ENCODE results near the gene UNC13B.
"Not testable (repeated sequence)": the region's sequence is repeated elsewhere in the genome, so short reads cannot be mapped to it uniquely, and the experiment has no call there.

The UNC13B gene

DNA sequence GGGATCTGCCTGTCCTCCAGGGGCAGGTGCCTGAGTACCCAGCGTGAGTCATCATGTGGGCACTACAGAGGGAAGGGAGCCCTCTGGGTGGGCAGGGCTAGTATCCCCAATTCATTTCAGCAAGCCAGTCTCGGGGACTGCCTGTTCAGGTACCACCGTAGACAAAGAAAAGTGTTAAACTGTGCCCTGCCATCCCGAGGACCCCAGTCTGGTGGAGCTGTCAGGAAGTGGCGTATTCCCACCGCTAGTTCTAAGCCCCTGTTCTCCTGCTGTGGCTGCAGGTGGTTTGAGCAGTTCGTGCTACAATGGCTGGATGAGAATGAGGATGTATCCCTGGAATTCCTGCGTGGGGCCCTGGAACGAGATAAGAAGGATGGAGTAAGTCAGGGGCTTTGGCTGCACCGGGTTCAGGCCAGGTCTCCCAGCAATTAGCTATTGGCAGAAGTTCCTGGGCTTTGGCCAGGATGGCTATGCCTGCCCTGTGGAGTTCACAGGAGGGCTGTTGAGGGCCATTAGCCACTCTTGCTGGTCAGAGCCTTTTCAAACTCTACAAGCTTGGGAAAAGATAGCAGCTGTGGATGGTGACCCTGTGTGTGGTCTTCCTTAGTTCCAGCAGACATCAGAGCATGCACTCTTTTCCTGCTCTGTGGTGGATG lies 234.9 kb downstream of the UNC13B start:
- DNase-seq = no peak

GRCh38 chr9:35397216-35397698 lies 235.4 kb downstream of the UNC13B start:
- no peak for DNase-seq

GRCh38 chr9:35397923-35398322 lies 236.1 kb downstream of the UNC13B start:
- DNase-seq = no peak

DNA sequence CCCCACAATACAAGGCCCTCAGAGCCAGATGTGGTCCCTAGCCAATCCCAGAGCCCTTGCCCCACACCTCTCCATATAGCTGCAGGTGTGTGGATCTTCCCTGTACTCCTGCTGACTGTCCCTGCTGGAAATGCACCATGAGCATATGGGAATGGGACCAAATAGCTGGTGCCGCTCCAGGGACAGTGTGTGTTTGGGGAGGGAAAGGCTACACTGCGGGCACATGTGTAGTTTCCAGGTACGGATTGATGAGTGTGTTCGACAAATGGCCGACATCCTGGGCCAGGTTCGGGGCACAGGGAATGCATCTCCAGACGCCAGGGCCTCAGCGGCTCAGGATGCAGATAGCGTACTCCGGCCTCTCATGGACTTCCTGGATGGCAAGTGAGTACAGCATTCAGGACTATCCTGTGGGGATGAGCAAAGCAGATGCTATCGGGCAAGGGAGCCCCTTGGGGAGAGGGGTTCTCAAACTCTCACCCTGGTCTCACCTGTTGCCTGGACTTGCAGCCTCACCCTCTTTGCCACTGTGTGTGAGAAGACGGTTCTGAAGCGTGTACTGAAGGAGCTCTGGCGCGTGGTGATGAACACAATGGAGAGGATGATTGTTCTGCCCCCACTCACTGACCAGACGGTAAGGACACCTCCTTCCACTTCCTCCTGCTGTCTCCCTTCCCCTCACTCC lies 237.0 kb downstream of the UNC13B start:
- DNase-seq = no peak

- DNase-seq = no peak
These were observed 243.1 kb downstream of the UNC13B start for GRCh38 chr9:35404865-35405264.

GRCh38 chr9:35406183-35406959 lies 244.6 kb downstream of the UNC13B start:
- peak; percentile 15 for DNase-seq

- DNase-seq = no peak
These were observed 246.0 kb downstream of the UNC13B start for GRCh38 chr9:35407846-35408245.

DNA sequence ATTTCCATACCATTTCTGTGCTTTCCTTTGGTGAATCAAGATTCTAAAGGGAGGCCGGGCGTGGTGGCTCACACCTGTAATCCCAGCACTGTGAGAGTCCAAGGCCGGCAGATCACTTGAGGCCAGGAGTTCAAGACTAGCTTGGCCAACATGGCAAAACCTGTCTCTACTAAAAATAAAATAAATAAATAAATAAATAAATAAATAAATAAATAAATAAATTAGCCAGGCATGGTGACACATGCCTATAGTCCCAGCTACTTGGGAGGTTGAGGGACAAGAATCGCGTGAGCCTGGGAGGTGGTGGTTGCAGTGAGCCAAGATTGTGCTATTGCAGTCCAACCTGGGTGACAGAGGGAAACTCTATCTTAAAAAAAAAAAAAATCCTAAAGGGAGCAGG lies 247.6 kb downstream of the UNC13B start:
- not testable (repeated sequence) for DNase-seq

- no peak for DNase-seq
These were observed 253.1 kb downstream of the UNC13B start for GRCh38 chr9:35414889-35415288.

- DNase-seq = no peak
These were observed 253.7 kb downstream of the UNC13B start for GRCh38 chr9:35415402-35416097.

GRCh38 chr9:35416098-35416427 lies 254.3 kb downstream of the UNC13B start:
- no peak for DNase-seq

DNA sequence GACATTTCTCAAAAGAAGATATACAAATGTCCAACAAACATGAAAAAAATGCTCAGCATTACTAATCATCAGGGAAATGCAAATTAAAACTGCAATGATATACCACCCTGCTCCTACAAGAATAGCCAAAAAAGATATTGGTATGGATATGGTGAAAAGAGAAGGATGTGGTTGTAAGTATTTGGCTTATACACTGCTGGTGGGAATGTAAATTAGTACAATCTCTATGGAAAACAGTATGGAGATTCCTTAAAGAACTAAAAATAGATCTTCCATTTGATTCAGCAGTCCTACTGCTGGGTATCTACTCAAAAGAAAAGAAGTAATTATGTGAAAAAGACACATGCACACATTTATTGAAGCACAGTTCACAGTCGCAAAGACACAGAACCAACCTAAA lies 260.5 kb downstream of the UNC13B start:
- no peak for DNase-seq

GRCh38 chr9:35422753-35423152 lies 260.9 kb downstream of the UNC13B start:
- DNase-seq = no peak

DNA sequence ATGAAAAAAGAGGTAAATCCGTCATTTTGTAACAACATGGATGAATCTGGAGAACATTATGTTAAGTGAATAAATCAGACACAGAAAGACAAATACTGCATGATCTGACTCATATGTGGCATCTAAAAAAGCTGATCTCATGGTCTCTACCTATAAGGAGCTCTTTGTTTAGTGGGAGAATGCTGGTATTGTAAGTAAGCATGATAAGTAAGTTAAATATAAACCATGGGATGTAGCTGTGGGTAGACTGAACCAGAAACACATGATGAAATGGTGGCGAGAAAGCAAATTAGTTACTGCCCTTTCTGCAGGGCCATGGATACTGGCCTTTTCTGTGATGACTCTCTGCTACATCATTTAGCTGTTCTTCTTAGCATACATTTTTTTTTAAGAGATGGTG lies 261.7 kb downstream of the UNC13B start:
- DNase-seq = no peak

DNA sequence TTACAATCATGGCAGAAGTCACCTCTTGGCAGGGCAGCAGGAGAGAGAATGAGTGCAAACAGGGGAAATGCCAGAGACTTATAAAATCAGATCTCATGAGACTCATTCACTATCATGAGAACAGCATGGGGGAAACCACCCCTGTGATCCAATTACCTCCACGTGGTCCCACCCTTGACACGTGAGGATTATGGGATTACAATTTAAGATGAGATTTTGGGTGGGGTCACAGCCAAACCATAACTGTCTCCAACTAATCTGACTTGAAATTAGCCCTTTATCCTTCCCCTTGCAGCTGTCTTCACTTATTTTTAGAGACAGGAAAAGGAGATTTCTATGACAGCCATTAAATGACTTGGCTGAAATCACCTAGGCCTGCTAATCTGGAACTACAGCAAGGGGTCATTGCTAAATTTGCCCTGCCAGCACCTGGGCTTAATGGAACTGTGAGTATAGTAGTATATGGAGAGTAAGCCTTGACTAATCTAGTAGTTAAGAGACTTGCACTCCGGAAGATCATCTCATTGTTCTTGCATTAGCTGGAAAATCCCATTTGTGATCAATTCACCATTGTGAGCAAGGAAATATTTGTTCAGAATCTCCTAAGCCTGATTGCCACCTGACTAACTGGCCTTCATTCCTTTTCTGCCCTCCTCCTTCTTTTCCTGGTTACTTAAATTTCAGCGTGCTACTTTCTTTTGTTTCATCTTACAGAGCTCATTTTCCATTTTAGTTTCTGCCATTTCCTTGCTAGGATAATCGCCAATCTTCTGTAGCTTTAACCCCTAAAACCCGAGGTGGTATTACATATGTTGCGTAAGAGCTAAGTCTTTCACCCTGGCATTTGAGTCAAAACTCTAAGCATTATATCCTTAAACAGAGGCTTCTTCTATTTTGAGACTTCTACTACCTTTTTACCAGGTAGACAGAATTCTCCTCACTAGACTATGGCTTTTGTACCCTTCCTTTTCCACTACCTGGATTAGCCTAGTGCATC lies 262.8 kb downstream of the UNC13B start:
- DNase-seq = no peak

- DNase-seq = no peak
These were observed 264.8 kb downstream of the UNC13B start for GRCh38 chr9:35426627-35427026.

DNA sequence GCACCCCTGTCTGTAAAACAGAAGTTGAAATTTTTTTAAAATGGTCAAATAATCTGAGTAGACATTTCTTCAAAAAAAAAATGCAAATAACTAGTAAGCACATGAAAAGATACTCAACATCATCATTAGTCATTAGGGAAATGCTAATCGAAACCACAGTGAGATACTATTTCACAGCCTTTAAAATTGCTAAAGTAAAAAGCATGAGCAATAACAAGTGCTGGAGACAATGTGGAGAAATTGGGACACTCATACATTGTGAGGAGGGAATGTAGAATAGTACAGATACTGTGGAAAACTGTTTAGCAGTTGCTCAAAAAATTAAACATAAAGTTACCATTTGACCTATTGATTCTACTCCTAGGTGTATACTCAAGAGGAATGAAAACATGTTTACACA lies 269.7 kb downstream of the UNC13B start:
- no peak for DNase-seq

- no peak for DNase-seq
These were observed 270.3 kb downstream of the UNC13B start for GRCh38 chr9:35432076-35432475.

- no peak for DNase-seq
These were observed 275.1 kb downstream of the UNC13B start for GRCh38 chr9:35436933-35437332.

DNA sequence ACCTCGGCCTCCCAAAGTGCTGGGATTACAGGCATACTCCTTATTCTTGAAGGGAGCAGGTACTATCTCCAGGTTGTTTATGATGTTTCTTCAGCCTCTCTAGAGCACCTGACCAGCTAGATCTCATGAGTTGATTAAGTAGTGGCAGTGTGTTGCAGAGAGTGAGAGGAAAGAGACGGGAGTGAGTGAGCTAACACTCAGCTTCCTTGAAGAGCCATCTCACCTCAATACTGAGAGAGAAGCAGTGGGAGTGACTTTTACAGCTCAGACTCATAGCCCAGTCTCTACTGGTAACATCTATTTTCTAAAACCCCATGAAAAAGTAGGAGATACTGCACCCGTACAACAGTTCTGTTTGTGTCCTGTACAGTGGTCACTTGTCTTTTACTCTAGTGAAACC lies 284.2 kb downstream of the UNC13B start:
- DNase-seq = no peak

DNA sequence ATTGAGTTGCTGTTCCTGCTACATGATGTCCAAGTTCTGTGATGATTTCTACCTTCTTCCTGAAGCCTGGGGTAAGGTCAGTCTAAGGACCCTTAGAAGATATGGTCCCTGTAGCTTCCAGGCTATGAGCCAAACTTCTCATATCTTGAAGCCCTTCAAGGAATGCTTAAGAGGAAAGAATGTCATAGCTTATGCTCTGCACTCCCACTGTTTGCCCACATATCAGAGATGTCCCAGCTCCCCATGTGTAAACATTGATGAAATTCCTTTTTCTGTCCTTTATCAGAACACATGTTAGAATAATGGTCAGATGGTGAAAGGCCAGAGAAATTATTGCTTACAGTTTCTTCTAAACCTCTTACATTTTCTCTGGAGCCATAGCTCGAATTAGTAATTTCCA lies 286.7 kb downstream of the UNC13B start:
- no peak for DNase-seq

DNA sequence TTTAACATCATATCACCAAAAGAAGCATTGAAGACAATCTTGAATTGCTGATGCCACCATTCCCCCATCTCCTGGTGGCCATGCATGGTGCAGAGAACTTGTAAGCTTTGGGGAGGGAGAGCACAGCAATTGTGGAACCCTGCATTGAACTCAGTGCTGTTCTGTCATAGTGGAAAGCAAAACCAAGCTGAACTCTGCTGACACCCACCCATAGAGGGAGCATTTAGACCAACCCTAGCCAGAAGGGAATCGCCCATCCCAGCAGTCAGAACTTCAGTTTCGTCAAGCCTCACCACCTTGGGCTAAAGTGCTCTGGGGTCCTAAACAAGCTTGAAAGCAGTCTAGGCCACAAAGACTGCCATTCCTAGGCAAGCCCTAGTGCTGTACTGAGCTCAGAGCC lies 290.7 kb downstream of the UNC13B start:
- DNase-seq = no peak

Measured in activated CD4-positive, alpha-beta T cell treated with anti-CD3 and anti-CD28 coated beads for 1 hour (primary cell).